MM.1S (cell line): ENCODE results near the gene TEP1.

ENCODE experiments used
- DNase-seq: peaks from one replicate; pipeline ENCODE4 v3.0.0-alpha.2; 2015
- H2AFZ ChIP-seq: fragments of 300-600 bp; sonication (generic); 2 replicates; pipeline ENCODE4 v1.6.0; 2016; ENCODE audit warnings: antibody characterized with exemption, low read length
- H3F3A ChIP-seq: fragments of 300-600 bp; sonication (generic); 2 replicates; pipeline ENCODE4 v1.6.1; 2016; ENCODE audit warnings: mild to moderate bottlenecking, antibody characterized with exemption, low read length, moderate library complexity, mixed read lengths; ENCODE audit not compliant: insufficient read depth
- H3K27ac ChIP-seq: fragments of 300-600 bp; sonication (generic); 2 replicates; pipeline ENCODE4 v1.5.1; 2016; ENCODE audit warnings: mild to moderate bottlenecking, low read length
- H3K27me3 ChIP-seq: fragments of 300-600 bp; sonication (generic); replicated peaks from 2 replicates; pipeline ENCODE4 v1.6.0; 2016; ENCODE audit warnings: low read length; ENCODE audit not compliant: insufficient read depth
- H3K36me3 ChIP-seq: fragments of 300-600 bp; sonication (generic); replicated peaks from 2 replicates; pipeline ENCODE4 v1.6.1; 2016; ENCODE audit warnings: mild to moderate bottlenecking, low read length, mixed read lengths; ENCODE audit not compliant: insufficient read depth
- H3K4me1 ChIP-seq: fragments of 300-600 bp; sonication (generic); 2 replicates; pipeline ENCODE4 v1.6.1; 2016; ENCODE audit warnings: low read length, mixed read lengths
- H3K4me2 ChIP-seq: fragments of 300-600 bp; sonication (generic); 2 replicates; pipeline ENCODE4 v1.6.0; 2016; ENCODE audit warnings: low read depth, low read length
- H3K4me3 ChIP-seq: fragments of 300-600 bp; sonication (generic); 2 replicates; pipeline ENCODE4 v1.5.1; 2016; ENCODE audit warnings: low read length, mixed read lengths
- H3K79me2 ChIP-seq: fragments of 300-600 bp; sonication (generic); 2 replicates; pipeline ENCODE4 v1.6.1; 2016; ENCODE audit warnings: mixed run types, low read length, mixed read lengths
- H3K9ac ChIP-seq: fragments of 300-600 bp; sonication (generic); 2 replicates; pipeline ENCODE4 v1.6.1; 2016; ENCODE audit warnings: low read length, mixed read lengths
- H3K9me2 ChIP-seq: fragments of 300-600 bp; sonication (generic); replicated peaks from 2 replicates; pipeline ENCODE4 v1.6.1; 2016; ENCODE audit warnings: mild to moderate bottlenecking, low read length, mixed read lengths; ENCODE audit not compliant: insufficient read depth
- H3K9me3 ChIP-seq: fragments of 300-600 bp; sonication (generic); replicated peaks from 2 replicates; pipeline ENCODE4 v1.6.1; 2016; ENCODE audit warnings: mild to moderate bottlenecking, low read length, mixed read lengths; ENCODE audit not compliant: insufficient read depth
- H4K20me1 ChIP-seq: fragments of 300-600 bp; sonication (generic); 2 replicates; pipeline ENCODE4 v1.6.1; 2016; ENCODE audit warnings: mild to moderate bottlenecking, low read length, moderate library complexity, mixed read lengths; ENCODE audit not compliant: insufficient read depth
- CTCF ChIP-seq: fragments of 300-600 bp; sonication (generic); IDR thresholded peaks from 2 replicates; pipeline ENCODE4 v1.5.1; 2016; ENCODE audit warnings: antibody characterized with exemption, low read length, mixed read lengths
- EZH2 ChIP-seq: fragments of 300-600 bp; sonication (generic); optimal IDR thresholded peaks from 2 replicates; pipeline ENCODE3; 2017; ENCODE audit warnings: low read depth, mild to moderate bottlenecking, antibody characterized with exemption, low read length, mixed read lengths
- EZH2phosphoT487 ChIP-seq: fragments of 300-600 bp; sonication (generic); IDR thresholded peaks from 2 replicates; pipeline ENCODE4 v1.6.1; 2018; ENCODE audit warnings: antibody characterized with exemption, low read length

Gene TEP1

GRCh38 chr14:20377171-20377570 is 36.1 kb downstream of the TEP1 start:
- Histone ChIP-seq H3K4me3 (no peak overlapping the region), H3K9me3 (no peaks in the 10 kb centered on the region), H3K27ac (no peak overlapping the region), H3K79me2 (no peaks in the 10 kb centered on the region), H4K20me1 (no peaks in the 10 kb centered on the region), H3K9ac (no peak overlapping the region), H3F3A (no peaks in the 10 kb centered on the region), H3K27me3 (no peaks in the 10 kb centered on the region), H2AFZ (no peak overlapping the region), H3K4me1 (no peaks in the 10 kb centered on the region), H3K4me2 (no peak overlapping the region), H3K36me3 (no peaks in the 10 kb centered on the region), H3K9me2 (no peaks in the 10 kb centered on the region)
- no peak for DNase-seq
- TF ChIP-seq EZH2 = no peak
- no peak for TF ChIP-seq CTCF
- TF ChIP-seq EZH2phosphoT487 = no peak

- no peak overlapping the region for H3K27ac ChIP-seq
- H3F3A ChIP-seq = no peaks in the 10 kb centered on the region
- H4K20me1 ChIP-seq = no peaks in the 10 kb centered on the region
- H3K4me3 ChIP-seq = no peak overlapping the region
- H3K9me2 ChIP-seq = no peaks in the 10 kb centered on the region
- no peaks in the 10 kb centered on the region for H3K9me3 ChIP-seq
- H2AFZ ChIP-seq = no peak overlapping the region
- H3K9ac ChIP-seq = no peak overlapping the region
- no peaks in the 10 kb centered on the region for H3K4me1 ChIP-seq
- no peak for DNase-seq
- no peaks in the 10 kb centered on the region for H3K36me3 ChIP-seq
- no peaks in the 10 kb centered on the region for H3K27me3 ChIP-seq
- TF ChIP-seq CTCF = no peak
- no peak for TF ChIP-seq EZH2phosphoT487
- no peak for TF ChIP-seq EZH2
- no peaks in the 10 kb centered on the region for H3K79me2 ChIP-seq
- H3K4me2 ChIP-seq = no peak overlapping the region
Observed at GRCh38 chr14:20376071-20376588, 37.2 kb downstream of the TEP1 start.

GRCh38 chr14:20375471-20375870 is 37.8 kb downstream of the TEP1 start:
- H3K36me3 ChIP-seq = no peaks in the 10 kb centered on the region
- H3K4me3 ChIP-seq = no peak overlapping the region
- H2AFZ ChIP-seq = no peak overlapping the region
- TF ChIP-seq EZH2phosphoT487 (no peak), EZH2 (no peak), CTCF (no peak)
- H3K9ac ChIP-seq = no peak overlapping the region
- H4K20me1 ChIP-seq = no peaks in the 10 kb centered on the region
- H3F3A ChIP-seq = no peaks in the 10 kb centered on the region
- no peaks in the 10 kb centered on the region for H3K9me3 ChIP-seq
- no peaks in the 10 kb centered on the region for H3K79me2 ChIP-seq
- no peak overlapping the region for H3K27ac ChIP-seq
- no peaks in the 10 kb centered on the region for H3K4me1 ChIP-seq
- no peaks in the 10 kb centered on the region for H3K27me3 ChIP-seq
- no peak overlapping the region for H3K4me2 ChIP-seq
- no peak for DNase-seq
- H3K9me2 ChIP-seq = no peaks in the 10 kb centered on the region
